Measurements from ENCODE around the gene CAMTA1.

DNA sequence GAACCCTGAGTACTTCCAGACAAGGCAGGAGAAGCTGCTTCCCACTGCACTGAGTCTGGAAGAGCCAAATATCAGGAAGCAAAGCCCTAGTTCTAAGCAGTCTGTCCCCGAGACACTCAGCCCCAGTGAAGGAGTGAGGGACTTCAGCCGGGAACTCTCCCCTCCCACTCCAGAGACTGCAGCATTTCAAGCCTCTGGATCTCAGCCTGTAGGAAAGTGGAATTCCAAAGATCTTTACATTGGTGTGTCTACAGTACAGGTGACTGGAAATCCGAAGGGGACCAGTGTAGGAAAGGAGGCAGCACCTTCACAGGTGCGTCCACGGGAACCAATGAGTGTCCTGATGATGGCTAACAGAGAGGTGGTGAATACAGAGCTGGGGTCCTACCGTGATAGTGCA lies 952.8 kb downstream of the CAMTA1 start:
- TF ChIP-seq, protein P1, sequence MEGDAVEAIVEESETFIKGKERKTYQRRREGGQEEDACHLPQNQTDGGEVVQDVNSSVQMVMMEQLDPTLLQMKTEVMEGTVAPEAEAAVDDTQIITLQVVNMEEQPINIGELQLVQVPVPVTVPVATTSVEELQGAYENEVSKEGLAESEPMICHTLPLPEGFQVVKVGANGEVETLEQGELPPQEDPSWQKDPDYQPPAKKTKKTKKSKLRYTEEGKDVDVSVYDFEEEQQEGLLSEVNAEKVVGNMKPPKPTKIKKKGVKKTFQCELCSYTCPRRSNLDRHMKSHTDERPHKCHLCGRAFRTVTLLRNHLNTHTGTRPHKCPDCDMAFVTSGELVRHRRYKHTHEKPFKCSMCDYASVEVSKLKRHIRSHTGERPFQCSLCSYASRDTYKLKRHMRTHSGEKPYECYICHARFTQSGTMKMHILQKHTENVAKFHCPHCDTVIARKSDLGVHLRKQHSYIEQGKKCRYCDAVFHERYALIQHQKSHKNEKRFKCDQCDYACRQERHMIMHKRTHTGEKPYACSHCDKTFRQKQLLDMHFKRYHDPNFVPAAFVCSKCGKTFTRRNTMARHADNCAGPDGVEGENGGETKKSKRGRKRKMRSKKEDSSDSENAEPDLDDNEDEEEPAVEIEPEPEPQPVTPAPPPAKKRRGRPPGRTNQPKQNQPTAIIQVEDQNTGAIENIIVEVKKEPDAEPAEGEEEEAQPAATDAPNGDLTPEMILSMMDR (IDR thresholded peaks at IDR 0.05; ENCODE audit: low read depth, low read length, missing input control): no peak
- TF ChIP-seq, protein P2, sequence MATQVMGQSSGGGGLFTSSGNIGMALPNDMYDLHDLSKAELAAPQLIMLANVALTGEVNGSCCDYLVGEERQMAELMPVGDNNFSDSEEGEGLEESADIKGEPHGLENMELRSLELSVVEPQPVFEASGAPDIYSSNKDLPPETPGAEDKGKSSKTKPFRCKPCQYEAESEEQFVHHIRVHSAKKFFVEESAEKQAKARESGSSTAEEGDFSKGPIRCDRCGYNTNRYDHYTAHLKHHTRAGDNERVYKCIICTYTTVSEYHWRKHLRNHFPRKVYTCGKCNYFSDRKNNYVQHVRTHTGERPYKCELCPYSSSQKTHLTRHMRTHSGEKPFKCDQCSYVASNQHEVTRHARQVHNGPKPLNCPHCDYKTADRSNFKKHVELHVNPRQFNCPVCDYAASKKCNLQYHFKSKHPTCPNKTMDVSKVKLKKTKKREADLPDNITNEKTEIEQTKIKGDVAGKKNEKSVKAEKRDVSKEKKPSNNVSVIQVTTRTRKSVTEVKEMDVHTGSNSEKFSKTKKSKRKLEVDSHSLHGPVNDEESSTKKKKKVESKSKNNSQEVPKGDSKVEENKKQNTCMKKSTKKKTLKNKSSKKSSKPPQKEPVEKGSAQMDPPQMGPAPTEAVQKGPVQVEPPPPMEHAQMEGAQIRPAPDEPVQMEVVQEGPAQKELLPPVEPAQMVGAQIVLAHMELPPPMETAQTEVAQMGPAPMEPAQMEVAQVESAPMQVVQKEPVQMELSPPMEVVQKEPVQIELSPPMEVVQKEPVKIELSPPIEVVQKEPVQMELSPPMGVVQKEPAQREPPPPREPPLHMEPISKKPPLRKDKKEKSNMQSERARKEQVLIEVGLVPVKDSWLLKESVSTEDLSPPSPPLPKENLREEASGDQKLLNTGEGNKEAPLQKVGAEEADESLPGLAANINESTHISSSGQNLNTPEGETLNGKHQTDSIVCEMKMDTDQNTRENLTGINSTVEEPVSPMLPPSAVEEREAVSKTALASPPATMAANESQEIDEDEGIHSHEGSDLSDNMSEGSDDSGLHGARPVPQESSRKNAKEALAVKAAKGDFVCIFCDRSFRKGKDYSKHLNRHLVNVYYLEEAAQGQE (IDR thresholded peaks at IDR 0.05): no peak
- TF ChIP-seq TAF1 (conservative IDR thresholded peaks at IDR 0.05) (no peak), SP1 (IDR thresholded peaks at IDR 0.05) (no peak), RAD21 (IDR thresholded peaks at IDR 0.05) (no peak), GABPA (IDR thresholded peaks at IDR 0.05 in 1 of 2, conservative IDR thresholded peaks at IDR 0.05 in 1 of 2) (no peak), NR2F2 (IDR thresholded peaks at IDR 0.05) (no peak)
- TF ChIP-seq, protein P3, sequence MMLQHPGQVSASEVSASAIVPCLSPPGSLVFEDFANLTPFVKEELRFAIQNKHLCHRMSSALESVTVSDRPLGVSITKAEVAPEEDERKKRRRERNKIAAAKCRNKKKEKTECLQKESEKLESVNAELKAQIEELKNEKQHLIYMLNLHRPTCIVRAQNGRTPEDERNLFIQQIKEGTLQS (IDR thresholded peaks at IDR 0.05): no peak
- TF ChIP-seq, protein P4, sequence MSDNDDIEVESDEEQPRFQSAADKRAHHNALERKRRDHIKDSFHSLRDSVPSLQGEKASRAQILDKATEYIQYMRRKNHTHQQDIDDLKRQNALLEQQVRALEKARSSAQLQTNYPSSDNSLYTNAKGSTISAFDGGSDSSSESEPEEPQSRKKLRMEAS (IDR thresholded peaks at IDR 0.05): no peak

Data from liver (tissue), 3 donors.